Measurements from ENCODE around the gene GPHN.
A peak's percentile ranks its signal among the peaks of the same experiment; 100 is the strongest.

Gene GPHN

DNA sequence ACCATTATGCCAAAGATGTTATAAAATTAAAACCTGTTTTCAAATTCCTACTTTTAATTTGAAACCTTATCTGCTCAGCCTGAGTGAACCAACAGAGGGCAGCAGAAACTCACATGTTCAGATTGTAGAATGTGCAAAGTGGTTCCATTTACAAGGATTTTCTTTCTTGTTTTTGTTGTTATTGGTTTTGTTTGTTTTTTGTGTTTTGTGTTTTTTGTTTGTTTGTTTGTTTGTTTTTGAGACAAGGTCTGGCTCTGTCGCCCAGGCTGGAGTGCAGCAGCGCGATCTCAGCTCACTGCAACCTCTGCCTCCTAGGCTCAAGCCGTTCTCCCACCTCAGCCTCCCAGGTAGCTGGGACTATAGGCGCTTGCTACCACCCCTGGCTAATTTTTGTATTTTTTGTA, 658.5 kb downstream of the GPHN start:
- peak; percentile 47 for DNase-seq (ENCODE audit: low read depth)
- TF ChIP-seq, protein P1, sequence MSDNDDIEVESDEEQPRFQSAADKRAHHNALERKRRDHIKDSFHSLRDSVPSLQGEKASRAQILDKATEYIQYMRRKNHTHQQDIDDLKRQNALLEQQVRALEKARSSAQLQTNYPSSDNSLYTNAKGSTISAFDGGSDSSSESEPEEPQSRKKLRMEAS (IDR thresholded peaks at IDR 0.05; ENCODE audit: low read depth, low read length): 0 out of 2 replicates have a peak, but pooled peaks have one; percentile 10
- TF ChIP-seq POLR2A (IDR thresholded peaks at IDR 0.05; ENCODE audit: extremely low read depth, insufficient read length) (no peak), MYC (IDR thresholded peaks at IDR 0.05; ENCODE audit: low read depth, low read length) (no peak)
- TF ChIP-seq, protein P2, sequence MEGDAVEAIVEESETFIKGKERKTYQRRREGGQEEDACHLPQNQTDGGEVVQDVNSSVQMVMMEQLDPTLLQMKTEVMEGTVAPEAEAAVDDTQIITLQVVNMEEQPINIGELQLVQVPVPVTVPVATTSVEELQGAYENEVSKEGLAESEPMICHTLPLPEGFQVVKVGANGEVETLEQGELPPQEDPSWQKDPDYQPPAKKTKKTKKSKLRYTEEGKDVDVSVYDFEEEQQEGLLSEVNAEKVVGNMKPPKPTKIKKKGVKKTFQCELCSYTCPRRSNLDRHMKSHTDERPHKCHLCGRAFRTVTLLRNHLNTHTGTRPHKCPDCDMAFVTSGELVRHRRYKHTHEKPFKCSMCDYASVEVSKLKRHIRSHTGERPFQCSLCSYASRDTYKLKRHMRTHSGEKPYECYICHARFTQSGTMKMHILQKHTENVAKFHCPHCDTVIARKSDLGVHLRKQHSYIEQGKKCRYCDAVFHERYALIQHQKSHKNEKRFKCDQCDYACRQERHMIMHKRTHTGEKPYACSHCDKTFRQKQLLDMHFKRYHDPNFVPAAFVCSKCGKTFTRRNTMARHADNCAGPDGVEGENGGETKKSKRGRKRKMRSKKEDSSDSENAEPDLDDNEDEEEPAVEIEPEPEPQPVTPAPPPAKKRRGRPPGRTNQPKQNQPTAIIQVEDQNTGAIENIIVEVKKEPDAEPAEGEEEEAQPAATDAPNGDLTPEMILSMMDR (IDR thresholded peaks at IDR 0.05; ENCODE audit: low read depth, low read length): peak; percentile 53
- no peak overlapping the region for H3K4me3 ChIP-seq (ENCODE audit: low read depth, low read length)

DNA sequence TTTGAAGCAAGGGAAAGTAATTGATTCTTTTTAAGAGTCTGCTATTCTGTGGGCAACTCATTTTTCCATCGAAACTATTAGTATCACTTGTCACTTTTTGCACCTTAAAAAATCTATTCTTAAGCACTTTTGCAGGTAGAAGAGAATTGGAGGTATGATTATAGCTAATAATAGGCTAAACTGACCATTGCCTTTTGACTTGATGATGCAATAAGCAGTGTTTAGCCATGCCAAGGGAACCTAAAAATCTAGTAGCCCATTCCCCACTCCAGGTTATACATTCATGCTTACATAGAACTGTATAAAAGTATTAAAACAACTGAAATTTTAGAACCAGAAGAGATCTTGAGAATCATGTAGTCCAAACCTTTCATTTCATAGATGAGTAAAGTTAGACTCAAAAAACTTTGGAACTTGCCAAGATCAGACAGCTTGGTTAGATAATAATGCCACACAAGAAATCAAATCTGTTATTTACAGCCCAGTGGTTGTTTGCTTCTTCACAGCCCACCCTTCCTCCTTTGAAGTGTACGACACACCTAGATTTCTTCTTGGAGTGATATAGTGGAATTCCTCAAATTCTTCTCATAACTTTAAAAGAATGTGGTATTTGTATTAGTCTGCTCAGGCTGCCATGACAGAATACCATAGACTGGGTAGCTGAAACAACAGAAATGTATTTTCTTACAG, 659.6 kb downstream of the GPHN start:
- TF ChIP-seq POLR2A (IDR thresholded peaks at IDR 0.05; ENCODE audit: extremely low read depth, insufficient read length) (no peak), MYC (IDR thresholded peaks at IDR 0.05; ENCODE audit: low read depth, low read length) (no peak)
- TF ChIP-seq, protein P2 (IDR thresholded peaks at IDR 0.05; ENCODE audit: low read depth, low read length): no peak
- TF ChIP-seq, protein P1 (IDR thresholded peaks at IDR 0.05; ENCODE audit: low read depth, low read length): no peak
- DNase-seq (ENCODE audit: low read depth): no peak
- no peak overlapping the region for H3K4me3 ChIP-seq (ENCODE audit: low read depth, low read length)

DNA sequence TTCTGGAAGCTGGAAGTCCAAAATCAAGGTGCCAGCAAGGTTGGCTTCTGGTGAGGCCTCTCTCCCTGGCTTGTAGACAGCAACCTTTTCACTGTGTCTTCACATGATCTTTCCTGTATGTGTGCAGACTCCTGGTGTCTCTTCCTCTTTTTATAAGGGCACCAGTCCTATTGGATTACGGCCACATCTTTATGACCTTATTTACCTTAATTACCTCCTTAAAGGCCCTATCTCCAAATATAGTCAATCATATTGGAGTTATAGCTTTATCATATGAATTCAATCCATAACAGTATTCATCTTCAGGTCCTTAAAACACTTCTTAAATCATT, 660.1 kb downstream of the GPHN start:
- no peak overlapping the region for H3K4me3 ChIP-seq (ENCODE audit: low read depth, low read length)
- DNase-seq (ENCODE audit: low read depth): no peak
- TF ChIP-seq MYC (IDR thresholded peaks at IDR 0.05; ENCODE audit: low read depth, low read length): no peak
- TF ChIP-seq, protein P1 (IDR thresholded peaks at IDR 0.05; ENCODE audit: low read depth, low read length): no peak
- TF ChIP-seq POLR2A (IDR thresholded peaks at IDR 0.05; ENCODE audit: extremely low read depth, insufficient read length): no peak
- TF ChIP-seq, protein P2 (IDR thresholded peaks at IDR 0.05; ENCODE audit: low read depth, low read length): no peak

DNA sequence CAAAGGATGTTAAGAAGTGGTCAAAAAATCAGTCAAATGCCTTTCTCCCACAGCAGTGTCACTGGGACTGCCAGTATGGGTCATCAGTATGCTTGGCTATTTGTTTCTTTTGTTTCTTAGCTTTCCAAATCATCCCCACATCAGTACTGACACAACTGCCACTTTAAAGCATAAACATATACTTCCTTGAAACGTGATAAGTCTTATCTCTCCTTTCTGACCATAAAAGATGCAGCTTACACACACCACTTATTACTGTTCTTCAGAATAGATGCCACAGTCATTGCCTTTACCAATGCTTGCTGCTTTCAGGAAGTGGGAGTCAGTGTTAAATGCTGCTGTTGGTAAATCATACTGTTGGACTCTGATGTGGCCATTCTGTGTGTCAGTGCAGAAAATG, 662.7 kb downstream of the GPHN start:
- no peak for TF ChIP-seq POLR2A (IDR thresholded peaks at IDR 0.05; ENCODE audit: extremely low read depth, insufficient read length)
- no peak for TF ChIP-seq MYC (IDR thresholded peaks at IDR 0.05; ENCODE audit: low read depth, low read length)
- TF ChIP-seq, protein P1 (IDR thresholded peaks at IDR 0.05; ENCODE audit: low read depth, low read length): no peak
- TF ChIP-seq, protein P2 (IDR thresholded peaks at IDR 0.05; ENCODE audit: low read depth, low read length): no peak
- no peak overlapping the region for H3K4me3 ChIP-seq (ENCODE audit: low read depth, low read length)
- DNase-seq (ENCODE audit: low read depth): peak; percentile 6

DNA sequence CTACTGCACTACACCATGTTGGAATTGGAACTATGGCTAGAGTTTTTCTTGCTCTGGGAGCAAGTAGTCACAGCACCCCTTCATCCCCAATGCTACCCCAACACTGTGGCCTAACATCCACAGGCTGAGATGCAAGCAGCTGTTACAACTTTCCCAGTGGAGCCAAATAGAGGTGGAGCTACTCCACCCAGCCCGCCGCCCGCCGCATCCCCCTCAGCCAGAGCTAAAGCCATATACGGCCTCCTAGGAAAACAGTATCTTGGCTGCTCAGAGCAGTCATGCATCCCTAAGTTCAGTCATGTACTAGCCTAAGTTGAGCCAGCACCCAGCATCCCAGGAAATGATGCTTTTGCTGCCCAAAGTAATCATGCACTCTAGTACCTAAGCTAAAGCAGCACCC, 664.1 kb downstream of the GPHN start:
- TF ChIP-seq MYC (IDR thresholded peaks at IDR 0.05; ENCODE audit: low read depth, low read length) (no peak), POLR2A (IDR thresholded peaks at IDR 0.05; ENCODE audit: extremely low read depth, insufficient read length) (no peak)
- TF ChIP-seq, protein P2 (IDR thresholded peaks at IDR 0.05; ENCODE audit: low read depth, low read length): no peak
- TF ChIP-seq, protein P1 (IDR thresholded peaks at IDR 0.05; ENCODE audit: low read depth, low read length): no peak
- H3K4me3 ChIP-seq (ENCODE audit: low read depth, low read length): no peak overlapping the region
- DNase-seq (ENCODE audit: low read depth): no peak
